Stimulated activated CD8-positive, alpha-beta memory T cell treated with anti-CD3 and anti-CD28 coated beads, Interleukin-7, amount 100 ng/mL, for 48 hours (primary cell): ENCODE results near the gene TMC6.

Experiments
- DNase-seq, 2 donors: peaks; one replicate each; pipeline ENCODE4 v3.0.0-alpha.2; 2020; ENCODE audit warnings: low read depth in 1 of 2; ENCODE audit errors: extremely low read depth in 1 of 2

The TMC6 gene

DNA sequence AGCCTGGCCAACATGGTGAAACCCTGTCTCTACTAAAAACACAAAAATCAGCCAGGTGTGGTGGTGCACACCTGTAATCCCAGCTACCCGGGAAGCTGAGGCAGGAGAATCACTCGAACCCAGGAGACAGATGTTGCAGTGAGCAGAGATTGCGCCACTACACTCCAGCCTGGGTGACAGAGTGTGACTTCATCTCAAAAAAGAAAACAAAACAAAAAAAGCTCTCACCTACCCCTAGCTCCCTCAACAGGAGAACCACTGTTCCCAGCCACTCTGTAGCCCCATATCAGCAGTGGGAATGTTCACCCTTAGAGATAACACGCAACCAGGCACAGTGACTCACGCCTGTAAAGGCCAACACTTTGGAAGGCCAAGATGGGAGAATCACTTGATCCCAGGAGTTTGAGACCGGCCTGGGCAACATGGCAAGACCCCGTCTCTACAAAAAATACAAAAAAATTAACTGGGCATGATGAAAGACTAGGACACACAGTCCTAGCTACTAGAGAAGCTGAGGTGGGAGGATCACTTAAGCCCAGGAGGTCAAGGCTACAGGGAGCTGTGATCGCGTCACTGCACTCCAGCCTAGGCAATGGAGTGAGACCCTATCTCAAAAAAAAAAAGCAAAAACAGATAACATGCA is 7.4 kb upstream of the TMC6 start:
- no peak for DNase-seq

DNA sequence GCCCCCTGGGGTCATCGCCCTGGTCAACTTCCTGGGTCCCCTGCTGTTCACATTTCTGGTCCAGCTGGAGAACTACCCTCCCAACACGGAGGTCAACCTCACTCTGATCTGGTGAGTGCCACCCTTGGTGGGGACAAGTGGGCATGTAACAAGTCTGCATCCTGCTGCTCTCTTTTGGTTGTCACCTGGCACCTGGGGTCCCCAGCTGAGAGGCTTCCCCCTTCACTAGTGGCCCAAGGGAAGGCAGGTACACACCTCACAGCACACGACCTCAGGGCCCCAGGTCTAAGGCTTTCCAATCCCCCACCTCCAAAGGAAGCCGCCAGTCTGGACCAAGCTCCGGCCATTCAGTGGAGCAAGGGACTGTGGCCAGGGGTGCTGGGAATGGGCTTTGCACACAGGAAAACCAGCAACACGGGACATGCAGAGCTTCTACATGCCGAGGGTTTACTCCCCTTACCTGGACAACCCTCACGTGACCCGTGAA is 6.4 kb upstream of the TMC6 start:
- DNase-seq = no peak

DNA sequence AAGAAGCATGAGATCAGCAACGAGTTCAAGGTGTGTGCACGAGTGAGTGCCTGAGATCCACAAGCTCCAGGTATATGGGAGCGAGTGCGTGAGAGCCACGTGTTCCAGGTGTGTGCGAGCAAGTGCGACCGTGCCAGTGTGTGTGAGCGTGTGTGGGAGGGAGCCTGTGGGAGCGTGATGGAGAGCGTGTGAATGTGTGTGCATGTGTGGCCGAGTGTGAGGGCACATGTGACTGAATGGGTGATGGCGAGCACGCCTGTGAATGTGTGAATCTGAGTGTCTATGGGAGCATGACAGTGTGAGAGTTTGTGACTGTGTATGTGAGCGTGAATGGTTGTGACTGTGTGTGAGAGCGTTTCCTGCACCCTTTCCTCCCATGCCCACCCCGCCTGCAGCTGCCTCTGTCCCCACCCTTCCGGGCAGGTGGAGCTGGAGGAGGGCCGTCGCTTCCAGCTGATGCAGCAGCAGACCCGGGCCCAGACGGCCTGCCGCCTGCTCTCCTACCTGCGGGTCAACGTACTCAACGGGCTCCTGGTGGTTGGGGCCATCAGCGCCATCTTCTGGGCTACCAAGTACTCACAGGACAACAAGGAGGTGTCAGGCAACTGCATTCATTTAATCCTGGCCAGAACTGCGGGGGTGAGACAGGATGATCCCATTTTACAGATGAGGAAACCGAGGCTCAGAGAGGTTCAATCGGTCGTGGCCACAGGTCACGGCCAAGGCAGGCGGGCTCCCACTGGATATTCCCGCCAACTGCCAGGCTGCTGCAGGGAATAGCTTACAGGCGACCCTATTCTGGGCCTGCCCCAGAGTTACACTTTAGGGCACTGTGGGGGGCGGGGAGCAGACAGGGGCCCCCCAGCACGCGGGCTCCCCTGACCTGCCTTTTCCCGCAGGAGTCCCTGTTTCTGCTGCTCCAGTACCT is 5.7 kb upstream of the TMC6 start:
- peak in 1 of 2 donors; percentile 64 for DNase-seq

DNA sequence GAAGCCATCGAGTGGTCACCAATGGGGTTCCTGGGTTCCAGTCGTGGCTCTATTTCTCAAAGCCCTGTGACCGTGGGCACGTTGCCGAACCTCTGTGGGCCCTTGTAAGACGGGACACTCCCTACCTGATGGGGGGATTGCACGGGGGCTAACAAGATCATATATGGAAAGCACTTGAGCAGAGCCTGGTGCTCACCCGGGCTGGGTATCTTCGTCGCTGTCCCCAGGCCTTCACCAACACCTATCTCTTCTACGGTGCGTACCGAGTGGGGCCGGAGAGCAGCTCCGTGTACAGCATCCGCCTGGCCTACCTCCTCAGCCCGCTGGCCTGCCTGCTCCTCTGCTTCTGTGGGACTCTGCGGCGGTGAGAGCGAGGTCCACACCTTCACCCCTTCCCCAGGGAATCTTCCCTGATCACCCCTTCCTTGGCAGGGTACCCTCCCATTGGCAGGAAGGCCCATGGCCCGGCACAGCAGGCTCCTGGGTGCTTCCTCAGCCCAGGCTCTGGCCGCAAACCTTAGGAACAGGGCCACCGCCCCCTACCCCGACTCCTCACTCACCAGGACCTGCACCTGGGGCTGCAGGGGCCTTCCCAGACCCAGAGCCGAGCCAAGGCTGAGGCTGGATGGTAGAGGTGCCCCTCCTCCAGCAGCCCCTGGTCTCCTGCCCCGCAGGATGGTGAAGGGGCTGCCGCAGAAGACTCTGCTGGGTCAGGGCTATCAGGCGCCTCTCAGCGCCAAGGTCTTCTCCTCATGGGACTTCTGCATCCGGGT is 4.8 kb upstream of the TMC6 start:
- no peak for DNase-seq

DNA sequence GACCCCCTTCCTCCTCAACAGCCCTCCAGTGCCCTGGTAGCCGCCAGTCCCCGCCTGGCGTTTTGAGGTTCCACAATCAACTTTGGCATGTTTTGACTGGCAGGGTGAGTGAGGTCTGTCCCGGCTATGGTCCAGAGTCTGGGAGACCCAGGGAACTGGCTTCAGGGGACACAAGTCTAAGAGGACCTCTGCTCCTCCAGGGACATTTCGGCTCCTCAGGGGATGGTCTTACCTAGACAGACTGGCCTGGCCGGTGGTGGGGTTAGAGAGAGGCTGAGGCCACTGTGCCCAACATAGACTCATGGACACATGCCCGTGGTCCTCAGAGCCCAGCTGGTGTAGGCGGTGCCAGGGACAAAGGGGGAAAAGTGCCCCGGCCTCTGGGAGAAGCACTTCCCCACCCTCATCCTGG is 4.2 kb upstream of the TMC6 start:
- DNase-seq = no peak

DNA sequence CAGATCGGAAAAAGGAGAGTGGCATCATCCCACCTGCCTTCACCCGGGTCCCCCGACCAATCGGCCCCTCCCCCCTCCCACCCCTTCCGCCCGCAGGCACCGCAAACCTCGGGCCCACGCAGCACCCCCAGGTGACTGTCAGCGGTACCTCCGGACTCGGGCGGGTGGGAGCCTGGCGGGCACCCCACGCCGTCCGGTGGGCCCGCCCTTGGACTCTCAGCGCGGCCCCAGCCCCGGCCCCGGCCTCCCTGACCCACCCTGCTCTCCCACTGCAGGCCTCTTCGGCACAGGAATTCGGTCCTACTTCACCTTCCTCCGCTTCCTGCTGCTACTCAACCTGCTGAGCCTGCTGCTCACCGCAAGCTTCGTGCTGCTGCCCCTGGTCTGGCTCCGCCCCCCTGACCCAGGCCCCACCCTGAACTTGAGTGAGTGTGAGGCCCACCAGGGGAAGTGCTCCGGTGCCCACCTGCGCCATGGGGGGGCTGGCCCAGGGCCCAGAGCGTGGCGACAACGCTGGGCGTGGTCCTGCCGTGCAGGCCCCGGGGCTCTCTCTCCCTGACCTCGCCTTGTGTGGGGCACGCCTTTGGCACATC is 3.6 kb upstream of the TMC6 start:
- DNase-seq = peak in 1 of 2 donors; percentile 71

DNA sequence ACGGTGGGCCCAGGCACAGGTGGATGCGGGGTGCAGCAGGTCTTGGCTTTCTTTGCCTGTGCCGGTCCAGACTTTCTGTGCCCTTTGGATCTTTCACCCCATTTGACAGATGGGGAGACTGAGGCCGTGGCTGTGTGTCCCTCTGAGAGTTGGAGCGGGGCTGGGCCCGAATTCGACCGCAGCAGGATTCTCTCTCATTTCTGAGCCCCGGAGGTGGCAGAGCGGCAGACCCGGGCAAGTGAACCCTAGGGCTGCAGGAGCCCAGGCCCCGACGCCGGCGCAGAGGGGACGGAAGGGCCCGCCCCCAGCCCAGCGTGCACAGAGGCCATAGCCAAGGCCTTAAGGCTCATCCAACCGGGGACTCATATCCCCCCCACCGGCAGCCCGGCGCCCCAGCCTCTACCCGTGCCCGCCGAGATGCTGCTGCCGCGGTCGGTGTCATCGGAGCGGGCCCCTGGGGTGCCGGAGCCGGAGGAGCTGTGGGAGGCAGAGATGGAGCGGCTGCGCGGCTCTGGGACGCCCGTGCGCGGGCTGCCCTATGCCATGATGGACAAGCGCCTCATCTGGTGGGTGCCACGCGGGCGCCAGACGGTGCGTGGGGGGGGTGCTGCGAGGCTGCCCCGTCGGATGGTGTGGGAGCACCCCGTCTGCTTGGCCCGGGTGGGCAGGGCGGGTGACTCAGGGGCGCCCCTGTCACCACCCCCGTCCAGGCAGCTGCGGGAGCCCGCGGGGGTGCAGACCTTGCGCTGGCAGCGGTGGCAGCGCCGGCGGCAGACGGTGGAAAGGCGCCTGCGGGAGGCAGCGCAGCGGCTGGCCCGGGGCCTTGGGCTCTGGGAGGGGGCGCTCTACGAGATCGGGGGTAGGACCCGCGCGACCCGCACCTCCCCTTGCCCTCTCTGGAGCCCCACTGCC is 2.9 kb upstream of the TMC6 start:
- no peak for DNase-seq

DNA sequence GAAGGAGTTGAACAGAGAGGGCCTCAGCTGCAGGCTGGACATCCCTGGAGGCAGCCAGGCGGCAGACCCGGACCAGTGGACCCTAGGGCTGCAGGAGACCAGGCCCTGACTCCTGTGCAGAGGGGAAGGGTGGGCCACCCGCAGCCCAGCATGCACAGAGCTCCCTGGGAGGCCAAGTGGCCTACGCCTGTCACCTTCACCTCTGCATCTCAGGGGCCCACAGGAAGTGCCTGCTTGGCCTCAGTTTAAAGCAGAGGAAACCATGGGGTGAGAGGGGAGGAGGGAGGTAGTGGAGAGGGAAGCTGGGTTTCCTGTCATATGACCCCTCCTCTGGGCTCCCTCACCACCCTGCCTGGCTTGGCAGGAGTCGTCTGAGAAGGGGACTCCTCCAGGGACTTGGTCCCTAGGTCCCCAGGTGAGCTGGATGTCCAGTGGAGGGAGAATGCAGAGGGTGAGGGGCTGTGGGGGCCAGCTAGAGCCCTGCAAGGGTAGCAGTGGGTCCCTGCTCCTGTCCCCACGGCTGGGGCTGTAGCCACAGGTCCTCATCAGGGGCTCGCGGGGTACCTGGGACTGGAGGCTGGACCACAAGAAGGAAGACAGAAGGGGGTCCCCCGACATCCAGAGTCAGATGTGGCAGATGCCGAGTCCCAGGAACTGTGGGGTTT is 2.0 kb upstream of the TMC6 start, which contains the start of gene TMC8:
TSS of gene TMC8 (plus strand) at position 335 of the 665 bp plus-strand sequence. CDS start 818 bp downstream, outside the sequence.
- peak in 1 of 2 donors; percentile 76 for DNase-seq

DNA sequence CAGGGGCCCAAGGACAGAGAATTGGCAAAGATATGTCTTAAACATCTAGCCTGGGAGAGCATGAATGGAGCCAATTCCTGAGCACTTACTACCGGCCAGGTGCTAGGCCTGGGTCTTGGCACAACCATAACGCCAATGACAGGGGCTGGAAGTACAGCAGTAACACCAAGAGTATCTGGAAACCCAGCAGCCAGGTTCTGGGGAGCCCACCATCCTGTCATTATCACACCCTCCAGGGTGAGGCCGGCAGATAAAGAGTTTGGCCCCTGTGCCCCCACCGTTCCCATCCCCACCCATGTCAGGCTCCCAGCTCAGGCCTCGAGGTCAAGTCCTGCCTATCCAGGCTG is 1.5 kb upstream of the TMC6 start:
- no peak for DNase-seq

DNA sequence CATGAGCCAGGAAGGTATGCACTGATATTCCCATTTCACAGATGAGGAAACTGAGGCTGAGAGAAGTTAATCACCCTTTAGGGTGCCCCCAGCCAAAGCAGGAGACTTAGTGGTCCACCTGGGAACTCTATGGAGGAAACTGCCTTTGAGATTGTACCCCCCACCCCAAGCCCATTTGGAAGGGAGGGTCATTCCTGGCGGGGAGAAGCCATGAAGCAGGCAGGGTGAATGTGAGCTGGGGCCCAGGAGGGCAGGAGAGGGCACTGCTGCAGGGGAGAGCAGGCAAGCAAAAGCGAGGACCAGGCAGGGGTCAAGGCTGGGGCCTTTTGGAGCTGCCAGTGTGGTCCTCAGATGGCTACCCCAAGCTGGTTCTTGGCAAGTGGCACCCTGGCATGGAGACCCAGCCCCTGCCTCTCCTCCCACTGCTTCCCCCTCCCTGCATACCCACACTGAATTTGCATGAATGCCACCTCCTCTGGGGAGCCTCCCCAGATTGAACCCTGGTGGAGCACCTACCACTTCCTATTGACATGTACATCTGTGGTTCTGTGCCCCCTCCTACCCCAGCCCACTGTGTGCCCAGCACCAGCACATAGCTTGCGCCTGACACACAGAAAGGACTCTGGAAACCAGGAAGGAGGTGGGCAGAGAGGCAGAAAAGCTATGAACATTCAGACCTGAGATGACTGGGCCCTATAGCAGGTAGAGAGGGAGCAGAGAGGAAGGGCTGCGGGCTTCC is 965 bp upstream of the TMC6 start:
- no peak for DNase-seq

DNA sequence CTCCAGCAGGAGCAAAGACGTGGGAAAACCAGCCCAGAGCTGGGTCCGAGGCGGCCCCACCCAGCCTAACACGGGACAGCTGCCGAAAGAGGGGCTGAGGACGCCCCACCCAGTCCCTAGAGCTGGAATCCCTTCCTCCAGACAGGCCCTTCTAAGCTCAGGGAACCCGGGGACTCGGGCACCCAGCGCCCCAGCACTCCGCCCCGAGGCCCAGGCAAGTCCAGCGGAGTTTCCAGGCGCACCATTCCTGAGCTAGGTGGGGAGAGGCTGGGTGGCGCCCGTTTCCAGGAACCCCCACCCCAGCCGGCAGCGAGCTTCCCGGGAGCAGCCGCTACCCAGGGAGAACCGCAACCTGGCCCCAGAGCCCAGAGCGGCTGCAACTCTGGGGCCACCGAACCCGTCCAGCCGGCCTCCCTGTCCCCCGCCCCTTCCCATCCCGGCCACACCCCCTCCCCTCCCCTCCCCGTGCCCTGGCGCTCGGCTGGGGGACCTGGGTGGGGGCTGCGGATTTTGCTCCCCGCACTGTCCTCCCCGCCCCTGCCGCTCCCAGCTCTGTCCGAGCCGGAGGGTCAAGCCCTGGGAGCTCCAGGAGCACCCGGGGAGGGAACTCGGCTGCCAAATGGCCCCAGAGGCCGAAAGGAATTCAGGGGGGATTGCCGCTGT is 536 bp downstream of the TMC6 start:
- DNase-seq = no peak

DNA sequence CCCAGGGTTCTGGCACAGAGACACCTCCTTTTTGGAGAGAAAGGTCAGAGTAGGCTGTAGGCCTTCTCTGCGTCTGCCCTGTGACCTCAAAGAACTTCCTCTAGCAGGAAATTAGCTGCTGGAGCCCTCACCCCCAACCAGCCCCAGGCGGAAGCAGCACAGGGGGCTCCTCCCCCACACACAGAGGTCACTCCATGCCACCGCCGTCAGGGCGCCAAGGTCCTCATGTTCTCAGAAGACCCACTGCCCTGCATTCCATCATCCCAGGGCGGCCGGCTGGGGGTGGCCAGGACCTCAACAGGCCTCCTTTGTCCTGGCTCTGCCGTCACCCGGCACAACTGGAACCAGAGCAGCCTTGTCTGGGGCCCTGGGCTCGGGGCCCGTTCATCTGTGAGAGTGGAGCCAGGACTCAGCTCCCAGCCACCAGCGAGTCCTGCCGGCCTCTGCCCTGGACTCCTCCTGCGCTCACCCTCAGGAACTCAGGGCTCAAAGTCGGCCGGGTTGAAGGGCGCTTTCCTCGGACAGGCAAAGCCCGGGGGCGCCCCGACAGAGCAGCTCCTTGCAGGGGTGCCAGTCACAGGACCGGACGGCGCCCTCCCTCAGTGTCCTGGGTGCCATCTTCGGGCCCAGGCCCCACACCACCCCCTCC is 1.2 kb downstream of the TMC6 start:
- peak in 1 of 2 donors; percentile 61 for DNase-seq

DNA sequence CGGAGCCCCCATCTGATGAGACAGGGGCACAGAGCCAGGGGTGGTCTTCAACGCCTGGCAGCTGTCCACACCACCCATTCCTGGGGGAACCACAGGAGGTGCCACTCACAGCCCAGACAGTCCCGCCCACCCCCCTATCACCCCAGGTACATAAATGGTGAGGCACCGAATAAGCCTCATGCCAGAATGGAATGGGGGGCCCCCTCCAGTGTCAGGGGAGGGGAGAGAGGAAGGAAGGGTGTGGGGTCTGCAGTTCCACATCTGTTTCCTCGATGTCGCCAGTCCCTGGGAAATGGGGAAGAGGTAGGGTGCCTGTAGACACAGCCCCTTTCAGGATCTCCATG is 1.7 kb downstream of the TMC6 start:
- no peak for DNase-seq

DNA sequence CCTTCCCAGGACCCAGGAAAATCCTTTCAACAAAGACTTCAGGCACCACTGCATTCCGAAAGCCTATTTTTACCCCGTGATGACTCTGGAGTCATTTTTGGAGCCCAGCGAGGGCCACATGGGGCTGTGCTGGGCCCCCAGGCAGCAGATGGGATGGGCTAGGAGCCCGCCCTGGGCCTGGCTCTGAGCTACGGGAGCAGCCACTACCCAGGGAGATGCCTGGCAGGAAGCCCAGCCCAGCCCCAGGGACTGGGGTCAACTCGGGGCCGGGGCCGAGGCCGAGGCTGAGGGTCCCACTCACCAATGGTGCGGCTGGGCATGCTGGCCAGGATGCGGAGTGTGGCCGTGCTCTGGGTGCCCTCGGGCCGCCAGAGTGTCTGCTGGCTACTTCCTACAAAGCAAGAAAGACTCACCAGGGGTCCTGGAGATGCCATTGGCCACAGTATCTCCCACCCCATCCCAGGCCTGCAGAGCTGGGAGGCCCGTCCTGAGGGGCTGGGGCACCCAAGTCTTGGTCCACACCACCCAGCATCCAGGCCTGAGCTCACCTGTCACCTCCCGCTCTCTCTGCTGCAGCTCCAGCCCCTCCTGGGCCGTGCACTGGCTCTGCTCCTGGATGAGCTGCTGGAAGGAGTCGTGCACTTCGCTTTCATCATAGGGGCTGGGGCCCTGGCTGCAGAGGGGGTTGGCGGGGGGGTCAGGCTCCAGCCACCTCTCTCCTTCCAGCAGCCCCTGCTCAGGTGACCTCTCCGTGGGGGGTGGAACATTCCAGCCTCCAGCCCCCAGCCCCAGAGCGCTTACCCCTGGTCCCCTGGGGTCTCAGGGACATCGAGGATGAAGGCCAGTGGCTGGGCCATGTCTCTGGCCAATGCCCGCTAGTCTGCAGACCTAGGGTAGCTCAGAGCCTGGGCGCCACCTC is 2.3 kb downstream of the TMC6 start:
- DNase-seq = no peak

DNA sequence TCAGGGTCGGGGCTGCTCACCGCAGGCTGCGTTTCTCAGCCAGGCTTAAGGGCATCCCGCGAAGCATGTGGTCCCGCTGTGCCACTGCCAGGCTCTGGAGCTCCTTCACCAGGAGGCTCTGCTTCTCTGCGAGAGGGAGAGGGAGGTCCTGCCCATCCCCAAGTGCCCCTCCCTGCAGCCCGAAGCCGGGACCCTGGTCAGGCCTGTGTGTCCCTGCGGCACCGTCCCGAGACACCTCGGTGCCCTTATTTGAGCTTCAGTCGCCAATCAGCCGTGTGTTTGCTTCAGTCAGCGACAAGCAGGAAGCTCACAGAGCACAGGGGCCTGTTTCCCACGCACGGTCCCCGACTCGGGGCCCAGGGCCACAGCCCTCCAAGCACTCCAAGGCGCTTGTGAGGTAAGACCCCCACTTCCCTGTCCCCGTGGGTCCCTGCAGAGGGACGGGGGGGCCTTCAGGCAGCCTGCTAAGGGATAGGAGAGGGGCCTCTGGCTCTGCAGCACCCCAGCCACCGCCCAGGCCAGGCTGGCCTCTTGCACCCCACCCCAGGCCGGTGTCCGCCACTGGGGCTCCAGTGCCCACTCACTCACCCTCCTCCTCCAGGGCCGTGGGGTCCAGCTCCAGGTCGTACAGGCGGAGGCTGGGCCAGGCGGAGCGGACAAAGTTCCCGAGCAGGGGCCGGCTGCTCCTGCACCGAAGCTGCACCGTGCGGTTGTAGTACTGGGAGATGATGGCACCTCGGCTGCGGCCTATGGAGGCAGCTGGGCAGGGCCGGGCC is 3.2 kb downstream of the TMC6 start:
- no peak for DNase-seq

DNA sequence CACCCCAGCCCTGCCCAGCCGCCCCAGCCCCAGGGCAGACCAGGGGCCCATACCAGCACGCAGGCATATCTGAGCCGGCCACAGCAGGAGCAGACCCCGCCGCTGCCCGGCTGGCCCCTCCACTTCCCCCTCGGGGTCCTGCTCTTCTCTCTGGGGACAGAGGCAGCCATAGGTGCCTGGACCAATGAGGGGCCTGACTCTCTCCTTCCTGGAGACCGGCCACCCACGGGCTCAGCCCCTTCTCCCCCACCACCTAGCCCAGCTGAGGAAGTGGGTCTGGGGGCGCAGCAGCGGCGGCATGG is 3.8 kb downstream of the TMC6 start:
- DNase-seq = no peak
